NAMALWA (cell line): ENCODE results near the gene NVL.

Experiments used
- DNase-seq: peaks from one replicate; pipeline ENCODE4 v3.0.0-alpha.2; 2015; ENCODE audit warnings: low spot score

NVL gene

GRCh38 chr1:224287714-224288113, 42.3 kb downstream of the NVL start:
- no peak for DNase-seq

- no peak for DNase-seq
Measured at GRCh38 chr1:224282140-224282539, 47.8 kb downstream of the NVL start.

- DNase-seq = no peak
Measured at GRCh38 chr1:224276771-224277487, 53.0 kb downstream of the NVL start.

DNA sequence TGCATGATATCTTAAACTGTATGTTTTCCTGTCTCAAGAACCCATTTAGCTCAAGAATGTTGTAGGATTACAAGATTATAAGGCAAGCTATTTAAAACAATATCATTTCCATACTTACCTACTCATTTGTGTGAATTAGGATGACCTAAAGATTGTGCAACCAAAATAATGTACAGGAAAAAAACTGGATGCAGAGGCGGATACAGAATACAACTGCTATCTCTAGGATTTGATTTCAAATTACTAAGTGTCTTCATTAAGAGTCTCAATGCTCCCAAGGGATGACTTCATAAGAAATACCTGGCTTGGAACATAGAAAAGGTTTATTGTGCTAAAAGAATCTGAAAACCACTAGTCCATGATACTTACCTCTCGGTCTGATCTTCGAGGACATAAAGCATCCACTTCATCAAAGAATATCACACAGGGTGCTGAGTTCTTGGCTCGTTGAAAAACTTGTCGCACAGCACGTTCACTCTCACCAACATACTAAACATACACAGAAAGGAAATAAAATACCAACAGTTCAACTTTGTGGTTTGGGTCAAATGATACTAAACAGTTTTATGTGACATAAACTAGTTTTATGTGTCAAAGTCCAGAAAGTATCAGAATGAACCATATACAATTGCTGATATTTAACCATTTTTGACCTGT, 54.9 kb downstream of the NVL start:
- DNase-seq = no peak

- no peak for DNase-seq
Measured at GRCh38 chr1:224273641-224274040, 56.3 kb downstream of the NVL start.

GRCh38 chr1:224271106-224271505, 58.9 kb downstream of the NVL start:
- no peak for DNase-seq

GRCh38 chr1:224267925-224268324, 62.0 kb downstream of the NVL start:
- DNase-seq = no peak

- no peak for DNase-seq
Measured at GRCh38 chr1:224266915-224267856, 62.8 kb downstream of the NVL start.

GRCh38 chr1:224266105-224266914, 63.7 kb downstream of the NVL start:
- no peak for DNase-seq

DNA sequence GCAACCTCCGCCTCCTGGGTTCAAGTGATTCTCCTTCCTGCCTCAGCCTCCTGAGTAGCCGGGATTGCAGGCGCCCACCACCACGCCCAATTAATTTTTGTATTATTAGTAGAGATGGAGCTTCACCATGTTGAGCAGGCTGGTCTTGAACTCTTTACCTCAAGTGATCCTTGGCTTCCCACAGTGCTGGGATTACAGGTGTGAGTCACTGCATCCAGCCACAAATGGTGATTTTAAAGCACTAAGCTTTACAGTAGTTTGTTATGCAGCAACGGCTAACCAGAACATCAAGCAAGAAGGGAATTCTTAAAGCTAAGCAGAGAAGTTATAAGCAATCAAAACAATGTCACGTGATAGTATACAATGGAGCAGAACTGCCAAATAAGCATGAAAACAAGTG, 65.7 kb downstream of the NVL start:
- DNase-seq = no peak

GRCh38 chr1:224262373-224263054, 67.5 kb downstream of the NVL start:
- DNase-seq = no peak

GRCh38 chr1:224259986-224260385, 70.0 kb downstream of the NVL start:
- DNase-seq = no peak

GRCh38 chr1:224258351-224258750, 71.6 kb downstream of the NVL start:
- DNase-seq = no peak

DNA sequence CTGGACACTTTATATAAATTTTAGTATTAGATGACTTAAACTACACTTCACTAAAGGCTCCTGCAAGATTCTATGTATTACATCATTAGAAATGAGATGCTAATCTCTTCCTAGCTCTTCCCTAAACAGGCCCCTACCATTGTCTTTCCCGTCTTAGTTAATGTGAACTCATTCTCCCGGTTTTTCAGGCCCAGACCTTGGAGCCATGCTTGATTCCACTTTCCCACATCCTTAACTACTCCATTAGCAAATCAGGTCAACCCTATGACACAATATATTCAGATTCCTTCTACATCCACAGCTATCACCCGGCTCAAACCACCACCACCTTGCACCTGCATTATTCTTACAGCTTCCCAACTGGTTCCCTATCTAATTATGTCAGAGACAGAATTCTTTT, 73.3 kb downstream of the NVL start:
- no peak for DNase-seq

GRCh38 chr1:224253721-224254120, 76.3 kb downstream of the NVL start:
- no peak for DNase-seq

DNA sequence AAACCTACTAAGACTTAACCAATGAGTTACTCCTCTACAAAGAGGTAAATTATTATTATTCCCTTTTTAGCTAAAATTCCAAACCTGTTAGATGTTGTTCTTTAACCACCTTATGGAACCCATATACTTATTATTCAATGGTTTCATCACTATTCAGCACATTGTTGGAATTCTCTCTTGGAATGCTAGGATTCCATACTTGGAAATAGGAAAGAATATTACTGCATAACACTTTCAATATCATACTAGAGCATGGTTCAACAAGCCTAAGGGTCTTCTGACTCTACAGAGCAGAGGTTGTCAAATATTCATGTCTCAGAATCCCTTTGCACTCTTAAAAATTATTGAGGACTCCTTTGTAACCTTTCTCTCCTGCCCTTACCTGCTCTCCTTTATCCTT, 77.5 kb downstream of the NVL start:
- no peak for DNase-seq

- no peak for DNase-seq
Measured at GRCh38 chr1:224251741-224252146, 78.2 kb downstream of the NVL start.

DNA sequence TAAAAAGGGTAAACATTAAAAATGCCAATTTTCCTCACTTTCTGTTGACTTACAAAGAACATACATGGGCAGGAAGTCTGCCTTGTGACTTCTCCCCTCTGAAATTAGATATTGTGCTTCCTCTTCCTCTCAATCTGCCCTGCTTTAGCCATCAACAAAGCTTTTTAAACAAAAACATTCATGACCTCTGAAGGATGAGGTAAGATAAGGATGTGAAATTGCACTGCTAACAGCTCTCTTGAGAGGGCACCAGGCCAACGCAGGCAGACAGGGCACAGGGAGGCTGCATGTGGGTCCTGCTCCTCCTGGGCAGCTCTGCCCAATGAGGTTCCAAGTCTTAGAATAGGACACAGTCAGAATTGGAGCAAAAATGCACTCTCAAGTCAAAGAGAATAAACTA, 84.8 kb downstream of the NVL start:
- DNase-seq = peak; percentile 29

DNA sequence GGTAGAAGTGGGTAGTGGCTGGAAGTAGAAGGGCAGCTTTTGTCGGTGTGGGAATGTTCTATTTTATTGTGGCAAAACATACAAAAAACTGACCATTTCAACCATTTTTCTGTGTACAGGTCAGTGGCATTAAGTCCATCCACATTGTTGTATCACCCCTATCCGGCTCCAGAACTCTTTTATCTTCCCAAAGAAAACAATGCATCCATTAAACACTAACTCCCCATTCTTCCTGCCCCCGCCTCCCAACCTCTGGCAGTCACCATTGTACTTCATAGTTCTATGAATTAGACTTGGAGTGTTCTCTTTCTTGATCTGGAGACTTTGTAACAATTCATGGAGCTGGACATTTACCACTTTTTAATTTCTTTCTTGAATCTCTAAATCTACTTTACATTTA, 91.2 kb downstream of the NVL start:
- DNase-seq = no peak

GRCh38 chr1:224238212-224238611, 91.8 kb downstream of the NVL start:
- no peak for DNase-seq

DNA sequence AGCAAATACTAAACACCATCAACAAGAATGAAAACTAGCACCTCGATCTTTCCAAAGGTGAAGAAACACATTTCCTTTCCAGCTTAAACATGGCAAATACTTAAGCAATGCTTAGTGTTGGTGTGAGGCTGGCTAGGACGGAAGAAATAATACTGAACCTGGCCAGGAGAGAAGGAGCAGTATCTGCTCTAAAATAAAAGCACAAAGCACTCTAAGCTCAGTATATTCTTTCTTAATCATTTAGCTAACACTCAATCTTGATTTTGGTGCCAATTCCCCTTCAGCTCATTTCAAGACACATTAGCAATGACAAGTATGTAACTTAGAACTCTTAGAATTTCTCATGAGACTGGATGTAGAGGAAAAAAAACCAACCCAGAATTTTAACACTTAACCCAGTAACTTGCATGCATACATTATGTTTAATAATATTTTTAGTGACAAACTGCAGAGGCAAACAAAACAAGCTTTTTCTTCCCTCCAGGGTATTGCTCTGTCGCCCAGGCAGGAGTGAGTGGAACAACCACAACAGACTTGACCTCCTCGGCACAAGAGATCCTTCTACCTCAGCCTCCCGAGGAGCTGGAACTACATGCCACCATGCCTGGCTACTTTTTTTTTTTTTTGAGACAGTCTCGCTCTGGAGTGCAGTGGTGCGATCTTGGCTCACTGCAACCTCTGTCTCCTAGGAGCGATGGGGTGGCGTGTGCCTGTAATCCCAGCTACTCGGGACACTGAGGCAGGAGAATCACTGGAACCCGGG, 92.7 kb downstream of the NVL start:
- no peak for DNase-seq
